HG03457 (cell line): ENCODE measurements around the gene EDIL3.

Experiments used
- ATAC-seq: cut with Tn5 transposase; IDR thresholded peaks from one replicate; pipeline ENCODE4 v1.9.1; 2021; ENCODE audit warnings: moderate number of reproducible peaks; ENCODE audit not compliant: unreplicated experiment

Gene EDIL3

GRCh38 chr5:83919071-83920041, 465.3 kb downstream of the EDIL3 start:
- ATAC-seq: peak; percentile 75

GRCh38 chr5:83917261-83917908, 467.3 kb downstream of the EDIL3 start:
- no peak for ATAC-seq

- no peak for ATAC-seq
Observed at GRCh38 chr5:83914662-83915418, 469.8 kb downstream of the EDIL3 start.

GRCh38 chr5:83914199-83914598, 470.5 kb downstream of the EDIL3 start:
- ATAC-seq: no peak

- no peak for ATAC-seq
Observed at GRCh38 chr5:83913593-83913992, 471.1 kb downstream of the EDIL3 start.

- ATAC-seq: no peak
Observed at GRCh38 chr5:83911367-83911919, 473.2 kb downstream of the EDIL3 start.

- no peak for ATAC-seq
Observed at GRCh38 chr5:83900306-83900705, 484.4 kb downstream of the EDIL3 start.

GRCh38 chr5:83899326-83899970, 485.2 kb downstream of the EDIL3 start:
- ATAC-seq: no peak

GRCh38 chr5:83895860-83896259, 488.8 kb downstream of the EDIL3 start:
- ATAC-seq: no peak

- ATAC-seq: no peak
Observed at GRCh38 chr5:83891261-83891660, 493.4 kb downstream of the EDIL3 start.
